Loucy (cell line): ENCODE data around the gene ROBO1.

Source experiments
- H2AFZ ChIP-seq: fragments of 200-600 bp; sonication (generic); 2 replicates; pipeline ENCODE4 v1.6.0; 2016; ENCODE audit warnings: antibody characterized with exemption, mild to moderate bottlenecking, low read length, moderate library complexity
- H3F3A ChIP-seq: fragments of 200-600 bp; 2 replicates; pipeline ENCODE4 v1.6.0; 2016; ENCODE audit warnings: antibody characterized with exemption, low read depth, mild to moderate bottlenecking
- H3K27me3 ChIP-seq: fragments of 200-600 bp; sonication (generic); 2 replicates; pipeline ENCODE4 v1.6.1; 2014; ENCODE audit warnings: low read length, mild to moderate bottlenecking; ENCODE audit not compliant: insufficient read depth, poor library complexity, severe bottlenecking
- H3K36me3 ChIP-seq: fragments of 200-600 bp; sonication (generic); 2 replicates; pipeline ENCODE4 v1.6.1; 2016; ENCODE audit warnings: low read length; ENCODE audit not compliant: insufficient read depth
- H3K4me1 ChIP-seq: fragments of 200-600 bp; sonication (generic); 2 replicates; pipeline ENCODE4 v1.5.1; 2014; ENCODE audit warnings: low read length, mild to moderate bottlenecking; ENCODE audit not compliant: insufficient read depth, poor library complexity, severe bottlenecking
- H3K4me2 ChIP-seq: fragments of 200-600 bp; sonication (generic); 2 replicates; pipeline ENCODE4 v1.6.0; 2014; ENCODE audit warnings: antibody characterized with exemption, low read length, low read depth, mild to moderate bottlenecking; ENCODE audit not compliant: poor library complexity, severe bottlenecking
- H3K4me3 ChIP-seq: fragments of 200-600 bp; sonication (generic); 2 replicates; pipeline ENCODE4 v1.5.1; 2014; ENCODE audit warnings: low read length, mild to moderate bottlenecking, mixed read lengths; ENCODE audit not compliant: poor library complexity, severe bottlenecking
- H3K79me2 ChIP-seq: fragments of 200-600 bp; sonication (generic); 2 replicates; pipeline ENCODE4 v1.6.1; 2014; ENCODE audit warnings: low read length; ENCODE audit not compliant: insufficient read depth
- H3K9ac ChIP-seq: fragments of 200-600 bp; sonication (generic); 2 replicates; pipeline ENCODE4 v1.6.0; 2014; ENCODE audit warnings: mild to moderate bottlenecking, low read depth, low read length, moderate library complexity; ENCODE audit not compliant: poor library complexity, severe bottlenecking
- H3K9me2 ChIP-seq: fragments of 200-600 bp; sonication (generic); replicated peaks from 2 replicates; pipeline ENCODE4 v1.6.1; 2016; ENCODE audit warnings: low read depth, low read length, mixed read lengths
- H3K9me3 ChIP-seq: fragments of 200-600 bp; sonication (generic); 2 replicates; pipeline ENCODE4 v1.6.1; 2014; ENCODE audit warnings: mild to moderate bottlenecking, antibody characterized with exemption, low read length, low read depth; ENCODE audit not compliant: insufficient read depth
- H4K20me1 ChIP-seq: fragments of 200-600 bp; sonication (generic); 2 replicates; pipeline ENCODE4 v1.6.0; 2014; ENCODE audit warnings: antibody characterized with exemption, low read length, mild to moderate bottlenecking; ENCODE audit not compliant: insufficient read depth, poor library complexity, severe bottlenecking
- EZH2phosphoT487 ChIP-seq: fragments of 200-600 bp; IDR thresholded peaks from 2 replicates; pipeline ENCODE4 v1.6.1; 2018; ENCODE audit warnings: antibody characterized with exemption, mild to moderate bottlenecking, moderate library complexity, borderline replicate concordance
- TF ChIP-seq, protein P1 (sequence below): fragments of 200-600 bp; sonication (generic); conservative IDR thresholded peaks from 2 replicates; pipeline ENCODE4 v1.5.1; 2014; ENCODE audit warnings: mild to moderate bottlenecking, antibody characterized with exemption, low read length

Gene ROBO1

DNA sequence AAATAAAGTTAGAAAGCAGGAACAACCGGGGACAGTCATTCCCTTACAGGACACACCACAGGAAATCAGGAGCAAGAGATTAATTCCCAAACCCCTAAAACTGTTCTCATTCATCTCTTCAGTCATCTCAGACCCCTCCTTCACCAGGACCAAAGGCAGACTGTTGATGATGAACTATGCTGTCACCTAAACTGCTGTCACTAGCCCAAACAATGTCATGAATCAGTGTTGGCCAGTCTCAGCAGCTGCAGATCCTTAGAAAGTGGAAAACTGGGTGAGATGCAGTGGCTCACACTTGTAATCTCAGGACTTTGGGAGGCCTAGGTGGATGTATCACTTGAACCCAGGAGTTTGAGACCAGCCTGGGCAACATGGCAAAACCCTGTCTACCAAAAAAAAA is 909.6 kb downstream of the ROBO1 start:
- H3K4me1 ChIP-seq, result no peaks in the 10 kb centered on the region

DNA sequence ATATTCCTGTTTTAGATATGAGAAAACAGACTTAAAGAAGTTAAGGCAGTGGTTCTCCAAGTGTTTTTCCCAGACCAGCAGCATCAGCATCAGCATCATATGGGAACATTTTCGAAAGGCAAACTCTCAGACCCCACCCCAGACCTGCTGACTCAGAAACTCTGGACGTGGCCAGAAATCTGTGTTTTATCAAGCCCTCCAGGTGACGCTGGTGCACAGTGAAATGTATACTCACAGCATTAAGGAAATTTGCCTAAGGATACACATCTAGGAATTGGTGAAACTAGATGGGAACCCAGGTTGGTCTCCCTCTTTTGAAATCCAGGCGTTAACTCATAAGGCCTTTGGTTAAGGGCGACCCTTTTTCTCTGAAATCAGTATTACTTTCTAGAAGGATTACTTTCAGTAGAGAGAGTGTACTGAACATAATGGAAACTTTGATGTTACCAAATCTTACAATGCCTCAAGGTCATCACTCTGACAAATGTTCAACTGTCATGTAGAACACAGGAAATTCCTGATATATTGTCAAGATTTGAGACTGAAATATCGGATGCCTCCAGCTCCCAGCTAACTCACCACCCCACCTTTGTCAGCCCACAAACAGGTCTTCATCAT is 910.2 kb downstream of the ROBO1 start:
- Histone ChIP-seq H3K4me1 (no peaks in the 10 kb centered on the region), H3K4me2 (no peak overlapping the region), H4K20me1 (no peaks in the 10 kb centered on the region), H3K27me3 (no peaks in the 10 kb centered on the region), H3K9ac (no peak overlapping the region), H3F3A (no peaks in the 10 kb centered on the region), H3K79me2 (no peaks in the 10 kb centered on the region), H3K9me2 (no peaks in the 10 kb centered on the region; the same call in 1 of the 2 replicates), H3K9me3 (no peaks in the 10 kb centered on the region), H2AFZ (no peak overlapping the region), H3K4me3 (no peak overlapping the region), H3K36me3 (no peaks in the 10 kb centered on the region)
- TF ChIP-seq, protein P1, sequence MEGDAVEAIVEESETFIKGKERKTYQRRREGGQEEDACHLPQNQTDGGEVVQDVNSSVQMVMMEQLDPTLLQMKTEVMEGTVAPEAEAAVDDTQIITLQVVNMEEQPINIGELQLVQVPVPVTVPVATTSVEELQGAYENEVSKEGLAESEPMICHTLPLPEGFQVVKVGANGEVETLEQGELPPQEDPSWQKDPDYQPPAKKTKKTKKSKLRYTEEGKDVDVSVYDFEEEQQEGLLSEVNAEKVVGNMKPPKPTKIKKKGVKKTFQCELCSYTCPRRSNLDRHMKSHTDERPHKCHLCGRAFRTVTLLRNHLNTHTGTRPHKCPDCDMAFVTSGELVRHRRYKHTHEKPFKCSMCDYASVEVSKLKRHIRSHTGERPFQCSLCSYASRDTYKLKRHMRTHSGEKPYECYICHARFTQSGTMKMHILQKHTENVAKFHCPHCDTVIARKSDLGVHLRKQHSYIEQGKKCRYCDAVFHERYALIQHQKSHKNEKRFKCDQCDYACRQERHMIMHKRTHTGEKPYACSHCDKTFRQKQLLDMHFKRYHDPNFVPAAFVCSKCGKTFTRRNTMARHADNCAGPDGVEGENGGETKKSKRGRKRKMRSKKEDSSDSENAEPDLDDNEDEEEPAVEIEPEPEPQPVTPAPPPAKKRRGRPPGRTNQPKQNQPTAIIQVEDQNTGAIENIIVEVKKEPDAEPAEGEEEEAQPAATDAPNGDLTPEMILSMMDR, result no peak
- TF ChIP-seq EZH2phosphoT487, result no peak

More for the DNA sequence above, 909.6 kb downstream of the ROBO1 start:
- TF ChIP-seq, protein P1, result no peak
- TF ChIP-seq EZH2phosphoT487, result no peak
- H3K9me3 ChIP-seq, result no peaks in the 10 kb centered on the region
- H3K4me3 ChIP-seq, result no peak overlapping the region
- H3K79me2 ChIP-seq, result no peaks in the 10 kb centered on the region
- no peak overlapping the region for H3K4me2 ChIP-seq
- no peaks in the 10 kb centered on the region for H4K20me1 ChIP-seq
- no peaks in the 10 kb centered on the region for H3K36me3 ChIP-seq
- no peaks in the 10 kb centered on the region; the same call in 1 of the 2 replicates for H3K9me2 ChIP-seq
- H3K9ac ChIP-seq, result no peak overlapping the region
- no peaks in the 10 kb centered on the region for H3K27me3 ChIP-seq
- H3F3A ChIP-seq, result no peaks in the 10 kb centered on the region
- H2AFZ ChIP-seq, result no peak overlapping the region

DNA sequence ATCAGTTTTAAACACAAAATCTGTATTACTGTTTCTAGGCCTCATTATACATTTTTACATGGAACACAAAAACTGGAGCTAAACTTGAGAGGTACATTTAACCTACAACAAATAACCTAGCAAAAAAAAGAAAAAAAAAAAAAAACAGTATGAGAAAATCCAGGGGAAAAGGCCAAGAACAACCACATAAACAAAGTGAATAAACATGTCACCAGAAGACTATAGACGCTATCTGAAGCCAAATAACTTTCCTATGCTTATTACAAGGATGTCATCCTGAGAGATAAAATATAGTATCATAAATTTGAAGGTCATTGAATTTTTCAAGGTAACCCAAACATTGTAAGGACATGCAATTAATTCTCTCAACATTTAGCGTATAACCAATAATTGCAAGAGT is 911.6 kb downstream of the ROBO1 start:
- H3K79me2 ChIP-seq, result no peaks in the 10 kb centered on the region
- H3K9me3 ChIP-seq, result no peaks in the 10 kb centered on the region
- no peak overlapping the region for H2AFZ ChIP-seq
- no peaks in the 10 kb centered on the region for H3F3A ChIP-seq
- TF ChIP-seq, protein P1, result no peak
- no peak for TF ChIP-seq EZH2phosphoT487
- no peak overlapping the region for H3K4me2 ChIP-seq
- no peaks in the 10 kb centered on the region for H3K4me1 ChIP-seq
- no peaks in the 10 kb centered on the region for H3K36me3 ChIP-seq
- no peaks in the 10 kb centered on the region for H3K27me3 ChIP-seq
- H3K9ac ChIP-seq, result no peak overlapping the region
- no peaks in the 10 kb centered on the region for H4K20me1 ChIP-seq
- no peaks in the 10 kb centered on the region; the same call in 1 of the 2 replicates for H3K9me2 ChIP-seq
- no peak overlapping the region for H3K4me3 ChIP-seq
